ENCODE measurements around the gene KNCN.

DNA sequence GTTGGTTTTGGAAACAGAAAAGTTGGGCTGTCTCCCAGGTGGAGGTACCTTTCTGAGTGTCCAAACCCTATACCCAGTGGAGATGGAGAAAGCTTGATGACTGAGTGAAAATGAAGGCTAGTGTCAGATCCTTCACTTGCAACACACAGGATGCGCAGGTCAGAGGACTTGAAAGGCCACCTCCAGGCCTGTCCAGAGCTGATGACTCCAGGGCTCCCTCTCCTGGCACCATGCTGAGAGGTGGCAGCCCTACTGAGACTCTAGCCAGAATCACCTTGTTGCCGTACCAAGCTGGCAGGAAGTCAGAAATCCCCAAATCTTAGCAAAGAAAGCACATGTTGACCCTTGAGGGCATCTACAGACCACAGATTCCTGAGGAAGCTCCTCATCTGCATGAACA, 16.4 kb downstream of the KNCN start:
- TF ChIP-seq, protein P1, sequence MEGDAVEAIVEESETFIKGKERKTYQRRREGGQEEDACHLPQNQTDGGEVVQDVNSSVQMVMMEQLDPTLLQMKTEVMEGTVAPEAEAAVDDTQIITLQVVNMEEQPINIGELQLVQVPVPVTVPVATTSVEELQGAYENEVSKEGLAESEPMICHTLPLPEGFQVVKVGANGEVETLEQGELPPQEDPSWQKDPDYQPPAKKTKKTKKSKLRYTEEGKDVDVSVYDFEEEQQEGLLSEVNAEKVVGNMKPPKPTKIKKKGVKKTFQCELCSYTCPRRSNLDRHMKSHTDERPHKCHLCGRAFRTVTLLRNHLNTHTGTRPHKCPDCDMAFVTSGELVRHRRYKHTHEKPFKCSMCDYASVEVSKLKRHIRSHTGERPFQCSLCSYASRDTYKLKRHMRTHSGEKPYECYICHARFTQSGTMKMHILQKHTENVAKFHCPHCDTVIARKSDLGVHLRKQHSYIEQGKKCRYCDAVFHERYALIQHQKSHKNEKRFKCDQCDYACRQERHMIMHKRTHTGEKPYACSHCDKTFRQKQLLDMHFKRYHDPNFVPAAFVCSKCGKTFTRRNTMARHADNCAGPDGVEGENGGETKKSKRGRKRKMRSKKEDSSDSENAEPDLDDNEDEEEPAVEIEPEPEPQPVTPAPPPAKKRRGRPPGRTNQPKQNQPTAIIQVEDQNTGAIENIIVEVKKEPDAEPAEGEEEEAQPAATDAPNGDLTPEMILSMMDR (IDR thresholded peaks at IDR 0.05) = peak in 1 of 5 experiments; percentile 20
- TF ChIP-seq POLR2A (IDR thresholded peaks at IDR 0.05) (no peak), EP300 (IDR thresholded peaks at IDR 0.05) (no peak)
